Gastrocnemius medialis (tissue), 4 donors: ENCODE measurements around the gene MMP14. TPM values are rescaled to one million over a fixed set of nuclear protein-coding genes. Genes with fewer than 3 reads are reported as not detected.

ENCODE experiments used
- ATAC-seq, 2 donors: fragments of 150-250 bp; one replicate each; pipeline ENCODE4 v1.9.1; 2016
- DNase-seq, 2 donors: peaks; one replicate each; pipeline ENCODE4 v3.0.0-alpha.2; 2019
- H3K27ac ChIP-seq, 4 donors: fragments of 200-600 bp; sonication (generic); 1 replicate in 1 of 4; 2 replicates in 3 of 4; pipeline ENCODE4 v1.5.1; 2016 to 2018; ENCODE audit warnings: mild to moderate bottlenecking in 2 of 4, moderate library complexity in 1 of 4
- H3K27me3 ChIP-seq, 3 donors: fragments of 200-600 bp; sonication (generic) in 2 of 3; 1 replicate in 1 of 3; 2 replicates in 2 of 3; pipeline versions ENCODE4 v1.5.1 to v1.6.0; 2016 to 2019; ENCODE audit warnings: mild to moderate bottlenecking in 1 of 3, moderate library complexity in 1 of 3
- H3K36me3 ChIP-seq, 2 donors: fragments of 200-600 bp; sonication (generic) in 1 of 2; one replicate each; pipeline ENCODE4 v1.5.1; 2017 to 2018
- H3K4me1 ChIP-seq, 2 donors: fragments of 200-600 bp; sonication (generic) in 1 of 2; one replicate each; pipeline ENCODE4 v1.5.1; 2016 to 2017; ENCODE audit warnings: mild to moderate bottlenecking in 2 of 2
- H3K4me3 ChIP-seq, 4 donors: fragments of 200-600 bp; sonication (generic) in 3 of 4; 1 replicate in 1 of 4; 2 replicates in 3 of 4; pipeline ENCODE4 v1.5.1; 2016 to 2019; ENCODE audit warnings: mild to moderate bottlenecking in 2 of 4
- H3K9me3 ChIP-seq, 3 donors: fragments of 200-600 bp; sonication (generic) in 2 of 3; 1 replicate in 1 of 3; 2 replicates in 2 of 3; pipeline ENCODE4 v1.5.1; 2016 to 2019
- CTCF ChIP-seq, 5 experiments: fragments of 450-650 bp in 3 of 5; fragments of 200-600 bp in 2 of 5; sonication (generic) in 2 of 5; IDR thresholded peaks in 4 of 5; conservative IDR thresholded peaks in 1 of 5; 1 replicate in 4 of 5; 2 replicates in 1 of 5; pipeline ENCODE4 v1.5.1; 2016 to 2019; ENCODE audit warnings: antibody characterized with exemption in 5 of 5, mild to moderate bottlenecking in 3 of 5, moderate library complexity in 3 of 5
- POLR2A ChIP-seq, 2 donors: fragments of 450-650 bp; IDR thresholded peaks; one replicate each; pipeline ENCODE4 v1.6.1; 2017; ENCODE audit warnings: antibody characterized with exemption in 2 of 2, mild to moderate bottlenecking in 2 of 2, moderate library complexity in 2 of 2
- in situ Hi-C, 4 donors: fragments of 200-750 bp; cut with MboI; loops; one replicate each; pipeline versions ENCODE4 v1.15.0 to v1.8.0; 2017; ENCODE audit warnings: low sequenced_read_pairs in 4 of 4
- intact Hi-C: fragments of 100-400 bp; cut with DNase I; formaldehyde crosslinking; loops from one replicate; pipeline ENCODE4 v1.15.1; 2023; ENCODE audit warnings: low total_unique reads
- total RNA-seq, 4 donors: library from RNA; depleted of rRNA; stranded (reverse); fragments of >200 nt; gene quantifications; one replicate each; pipeline versions ENCODE4 v1.1.0 to v1.2.3, GENCODE V29; 2016

Gene MMP14
- total RNA-seq, 4 donors from 2014 or later: 14.9 to 29.7 (median 20.8) TPM

GRCh38 chr14:22884076-22884737 is 47.8 kb downstream of the MMP14 start:
- no peak overlapping the region for H3K4me3 ChIP-seq
- peaks cover 0 to under 1% of the 10 kb centered on the region in 2 donors for H3K36me3 ChIP-seq
- no peak overlapping the region for H3K27ac ChIP-seq
- ATAC-seq: no peak
- H3K9me3 ChIP-seq: no peaks in the 10 kb centered on the region
- in situ Hi-C loops (no loop called here), intact Hi-C loops (no loop called here)
- H3K27me3 ChIP-seq: peaks cover 9 to 34% (median 26%) of the 10 kb centered on the region in 3 donors
- TF ChIP-seq CTCF (IDR thresholded peaks at IDR 0.05 in 4 of 5, conservative IDR thresholded peaks at IDR 0.05 in 1 of 5) (no peak), POLR2A (IDR thresholded peaks at IDR 0.05) (no peak)
- no peak for DNase-seq
- H3K4me1 ChIP-seq: peaks cover 0 to 8% of the 10 kb centered on the region in 2 donors

- intact Hi-C loops (no loop called here), in situ Hi-C loops (no loop called here)
- DNase-seq: no peak
- TF ChIP-seq POLR2A (IDR thresholded peaks at IDR 0.05): no peak
- TF ChIP-seq CTCF (IDR thresholded peaks at IDR 0.05 in 4 of 5, conservative IDR thresholded peaks at IDR 0.05 in 1 of 5): no peak
- H3K9me3 ChIP-seq: no peaks in the 10 kb centered on the region
- peaks cover 0 to 8% of the 10 kb centered on the region in 2 donors for H3K4me1 ChIP-seq
- H3K27me3 ChIP-seq: peaks cover 9 to 34% (median 26%) of the 10 kb centered on the region in 3 donors
- H3K36me3 ChIP-seq: no peaks in the 10 kb centered on the region
- no peak overlapping the region for H3K27ac ChIP-seq
- no peak for ATAC-seq
- no peak overlapping the region for H3K4me3 ChIP-seq
Observed at GRCh38 chr14:22884738-22885523, 48.5 kb downstream of the MMP14 start.

- in situ Hi-C loops (no loop called here), intact Hi-C loops (no loop called here)
- Histone ChIP-seq H3K4me1 (peaks cover 0 to 8% of the 10 kb centered on the region in 2 donors), H3K36me3 (no peaks in the 10 kb centered on the region), H3K27me3 (peaks cover 9 to 34% (median 26%) of the 10 kb centered on the region in 3 donors), H3K27ac (no peak overlapping the region), H3K4me3 (no peak overlapping the region), H3K9me3 (no peaks in the 10 kb centered on the region)
- no peak for DNase-seq
- no peak for ATAC-seq
- TF ChIP-seq CTCF (IDR thresholded peaks at IDR 0.05 in 4 of 5, conservative IDR thresholded peaks at IDR 0.05 in 1 of 5): no peak
- no peak for TF ChIP-seq POLR2A (IDR thresholded peaks at IDR 0.05)
Observed at GRCh38 chr14:22885975-22886374, 49.6 kb downstream of the MMP14 start.

- H3K9me3 ChIP-seq: no peaks in the 10 kb centered on the region
- H3K36me3 ChIP-seq: no peaks in the 10 kb centered on the region
- ATAC-seq (peak; percentile 37 to 51), DNase-seq (peak in 1 of 2 donors; percentile 14)
- intact Hi-C loops (no loop called here), in situ Hi-C loops (no loop called here)
- no peak overlapping the region for H3K27ac ChIP-seq
- TF ChIP-seq POLR2A (IDR thresholded peaks at IDR 0.05) (no peak), CTCF (IDR thresholded peaks at IDR 0.05 in 4 of 5, conservative IDR thresholded peaks at IDR 0.05 in 1 of 5) (no peak)
- H3K4me3 ChIP-seq: peak overlapping the region; percentile 52 to 65 (median 58)
- peaks cover 0 to 8% of the 10 kb centered on the region in 2 donors for H3K4me1 ChIP-seq
- peaks cover 9 to 34% (median 26%) of the 10 kb centered on the region in 3 donors for H3K27me3 ChIP-seq
Observed at GRCh38 chr14:22886500-22887259, 50.3 kb downstream of the MMP14 start.
